GM12873 (cell line): ENCODE results near the gene ZNF256.

Experiments
- CTCF ChIP-seq: IDR thresholded peaks from 2 replicates; pipeline ENCODE4 v1.5.1; 2012; ENCODE audit warnings: low read depth, mild to moderate bottlenecking, moderate library complexity, low read length, control low read depth; ENCODE audit not compliant: insufficient read depth; ENCODE audit errors: missing control alignments

ZNF256 gene

GRCh38 chr19:57949702-57950101 lies 2.2 kb upstream of the ZNF256 start:
- TF ChIP-seq CTCF = no peak

- TF ChIP-seq CTCF = no peak
Observed at GRCh38 chr19:57949296-57949695, 1.8 kb upstream of the ZNF256 start.

- no peak for TF ChIP-seq CTCF
Observed at GRCh38 chr19:57947088-57947418, 453 bp downstream of the ZNF256 start.

GRCh38 chr19:57946316-57946715 lies 1.2 kb downstream of the ZNF256 start:
- TF ChIP-seq CTCF = no peak

GRCh38 chr19:57941593-57941992 lies 5.9 kb downstream of the ZNF256 start:
- TF ChIP-seq CTCF = no peak

GRCh38 chr19:57935731-57936130 lies 11.8 kb downstream of the ZNF256 start:
- no peak for TF ChIP-seq CTCF

GRCh38 chr19:57934820-57935665 lies 12.5 kb downstream of the ZNF256 start, which contains the start of gene ZNF418:
TSS of gene ZNF418 (minus strand) at chr19:57935402. CDS start at chr19:57933822, 1,580 bp downstream.
- TF ChIP-seq CTCF = no peak
